Measurements from ENCODE around the gene TENM3.

The TENM3 gene

DNA sequence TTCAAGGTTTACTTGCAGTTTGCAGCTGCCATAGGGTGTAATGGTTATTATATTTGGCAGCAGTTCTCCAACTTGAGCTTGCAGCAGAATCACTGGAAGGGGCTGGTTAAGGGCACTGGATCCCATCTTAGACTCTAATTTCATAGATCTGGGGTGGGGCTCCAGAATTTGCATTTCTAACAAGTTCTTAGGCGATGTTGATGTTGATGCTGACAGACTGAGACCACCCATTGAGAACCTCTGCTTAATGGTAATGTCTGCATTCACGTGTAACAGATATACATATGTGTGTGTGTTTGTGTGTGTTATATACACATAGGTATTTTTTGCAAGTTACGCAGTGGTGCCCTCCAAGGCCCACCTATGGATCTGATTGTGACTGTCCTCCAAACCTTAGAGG is 13.8 kb downstream of the TENM3 start:
- no peak overlapping the region for H3K9ac ChIP-seq (ENCODE audit: low read depth, low read length)
- H3K27me3 ChIP-seq (ENCODE audit: control insufficient read depth, insufficient read depth, low read length), result no peaks in the 10 kb centered on the region
- no peaks in the 10 kb centered on the region for H3K9me3 ChIP-seq (replicated peaks; ENCODE audit: low read length)
- no peak overlapping the region for H3K4me3 ChIP-seq (ENCODE audit: low read length)
- H3K4me2 ChIP-seq (ENCODE audit: low read length), result no peak overlapping the region
- H3K4me1 ChIP-seq (ENCODE audit: control insufficient read depth, insufficient read depth, low read length), result no peaks in the 10 kb centered on the region
- no peaks in the 10 kb centered on the region for H3K36me3 ChIP-seq (ENCODE audit: insufficient read depth, low read length)

DNA sequence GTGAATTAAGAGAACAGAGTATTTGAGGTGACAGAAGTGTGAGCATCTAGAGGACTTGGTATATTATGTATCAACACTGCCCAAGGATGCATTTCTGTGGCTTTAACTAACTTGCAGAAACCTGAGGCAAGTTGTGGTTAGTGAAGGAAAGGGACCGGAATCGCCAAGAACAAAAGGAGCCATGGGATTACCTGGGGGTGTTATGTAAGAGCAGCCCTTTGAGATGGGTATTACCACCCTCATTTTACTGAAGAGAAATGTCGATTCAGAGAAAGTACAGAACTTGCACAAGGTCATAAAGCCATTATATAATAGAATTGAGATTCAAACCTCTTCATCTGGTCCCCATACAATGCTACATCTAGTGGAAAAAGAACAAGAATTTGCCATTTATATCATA is 14.3 kb downstream of the TENM3 start:
- H3K9ac ChIP-seq (ENCODE audit: low read depth, low read length), result no peak overlapping the region
- no peak overlapping the region for H3K4me2 ChIP-seq (ENCODE audit: low read length)
- H3K27me3 ChIP-seq (ENCODE audit: control insufficient read depth, insufficient read depth, low read length), result no peaks in the 10 kb centered on the region
- H3K36me3 ChIP-seq (ENCODE audit: insufficient read depth, low read length), result no peaks in the 10 kb centered on the region
- no peaks in the 10 kb centered on the region for H3K4me1 ChIP-seq (ENCODE audit: control insufficient read depth, insufficient read depth, low read length)
- H3K9me3 ChIP-seq (replicated peaks; ENCODE audit: low read length), result no peaks in the 10 kb centered on the region
- H3K4me3 ChIP-seq (ENCODE audit: low read length), result no peak overlapping the region

GRCh38 chr4:182258441-182259000 is 15.3 kb downstream of the TENM3 start:
- H3K4me2 ChIP-seq (ENCODE audit: low read length), result no peak overlapping the region
- H3K4me1 ChIP-seq (ENCODE audit: control insufficient read depth, insufficient read depth, low read length), result no peaks in the 10 kb centered on the region
- H3K9me3 ChIP-seq (replicated peaks; ENCODE audit: low read length), result no peaks in the 10 kb centered on the region
- H3K9ac ChIP-seq (ENCODE audit: low read depth, low read length), result no peak overlapping the region
- no peaks in the 10 kb centered on the region for H3K36me3 ChIP-seq (ENCODE audit: insufficient read depth, low read length)
- H3K4me3 ChIP-seq (ENCODE audit: low read length), result no peak overlapping the region
- H3K27me3 ChIP-seq (ENCODE audit: control insufficient read depth, insufficient read depth, low read length), result no peaks in the 10 kb centered on the region

GRCh38 chr4:182261651-182262223 is 18.5 kb downstream of the TENM3 start:
- Histone ChIP-seq H3K9me3 (replicated peaks; ENCODE audit: low read length) (no peaks in the 10 kb centered on the region), H3K4me3 (ENCODE audit: low read length) (no peak overlapping the region)

GRCh38 chr4:182263562-182263961 is 20.4 kb downstream of the TENM3 start:
- Histone ChIP-seq H3K4me2 (ENCODE audit: low read length) (no peak overlapping the region), H3K27me3 (ENCODE audit: control insufficient read depth, insufficient read depth, low read length) (no peaks in the 10 kb centered on the region), H3K9me3 (replicated peaks; ENCODE audit: low read length) (no peaks in the 10 kb centered on the region), H3K9ac (ENCODE audit: low read depth, low read length) (no peak overlapping the region), H3K36me3 (ENCODE audit: insufficient read depth, low read length) (no peaks in the 10 kb centered on the region), H3K4me3 (ENCODE audit: low read length) (no peak overlapping the region), H3K4me1 (ENCODE audit: control insufficient read depth, insufficient read depth, low read length) (no peaks in the 10 kb centered on the region)

More at GRCh38 chr4:182261651-182262223, 18.5 kb downstream of the TENM3 start:
- Histone ChIP-seq H3K9ac (ENCODE audit: low read depth, low read length) (no peak overlapping the region), H3K4me1 (ENCODE audit: control insufficient read depth, insufficient read depth, low read length) (no peaks in the 10 kb centered on the region), H3K36me3 (ENCODE audit: insufficient read depth, low read length) (no peaks in the 10 kb centered on the region), H3K4me2 (ENCODE audit: low read length) (no peak overlapping the region), H3K27me3 (ENCODE audit: control insufficient read depth, insufficient read depth, low read length) (no peaks in the 10 kb centered on the region)

- Histone ChIP-seq H3K4me2 (ENCODE audit: low read length) (no peak overlapping the region), H3K4me3 (ENCODE audit: low read length) (no peak overlapping the region), H3K4me1 (ENCODE audit: control insufficient read depth, insufficient read depth, low read length) (peaks cover 3% of the 10 kb centered on the region), H3K27me3 (ENCODE audit: control insufficient read depth, insufficient read depth, low read length) (no peaks in the 10 kb centered on the region), H3K9ac (ENCODE audit: low read depth, low read length) (no peak overlapping the region), H3K9me3 (replicated peaks; ENCODE audit: low read length) (no peaks in the 10 kb centered on the region), H3K36me3 (ENCODE audit: insufficient read depth, low read length) (no peaks in the 10 kb centered on the region)
Measured at GRCh38 chr4:182264139-182264752, 21.0 kb downstream of the TENM3 start.

- no peaks in the 10 kb centered on the region for H3K9me3 ChIP-seq (replicated peaks; ENCODE audit: low read length)
- H3K27me3 ChIP-seq (ENCODE audit: control insufficient read depth, insufficient read depth, low read length), result no peaks in the 10 kb centered on the region
- H3K4me3 ChIP-seq (ENCODE audit: low read length), result no peak overlapping the region
- H3K9ac ChIP-seq (ENCODE audit: low read depth, low read length), result no peak overlapping the region
- H3K36me3 ChIP-seq (ENCODE audit: insufficient read depth, low read length), result no peaks in the 10 kb centered on the region
- peaks cover 6% of the 10 kb centered on the region for H3K4me1 ChIP-seq (ENCODE audit: control insufficient read depth, insufficient read depth, low read length)
- H3K4me2 ChIP-seq (ENCODE audit: low read length), result no peak overlapping the region
Measured at GRCh38 chr4:182265881-182266280, 22.7 kb downstream of the TENM3 start.

GRCh38 chr4:182267048-182267447 is 23.8 kb downstream of the TENM3 start:
- no peak overlapping the region for H3K4me2 ChIP-seq (ENCODE audit: low read length)
- H3K4me1 ChIP-seq (ENCODE audit: control insufficient read depth, insufficient read depth, low read length), result peaks cover 6% of the 10 kb centered on the region
- no peak overlapping the region for H3K9ac ChIP-seq (ENCODE audit: low read depth, low read length)
- no peaks in the 10 kb centered on the region for H3K36me3 ChIP-seq (ENCODE audit: insufficient read depth, low read length)
- no peak overlapping the region for H3K4me3 ChIP-seq (ENCODE audit: low read length)
- H3K27me3 ChIP-seq (ENCODE audit: control insufficient read depth, insufficient read depth, low read length), result no peaks in the 10 kb centered on the region
- H3K9me3 ChIP-seq (replicated peaks; ENCODE audit: low read length), result no peaks in the 10 kb centered on the region

- Histone ChIP-seq H3K4me1 (ENCODE audit: control insufficient read depth, insufficient read depth, low read length) (peaks cover 6% of the 10 kb centered on the region), H3K27me3 (ENCODE audit: control insufficient read depth, insufficient read depth, low read length) (no peaks in the 10 kb centered on the region), H3K4me2 (ENCODE audit: low read length) (peak overlapping the region; percentile 22), H3K9ac (ENCODE audit: low read depth, low read length) (no peak overlapping the region), H3K36me3 (ENCODE audit: insufficient read depth, low read length) (no peaks in the 10 kb centered on the region), H3K4me3 (ENCODE audit: low read length) (no peak overlapping the region), H3K9me3 (replicated peaks; ENCODE audit: low read length) (no peaks in the 10 kb centered on the region)
Measured at GRCh38 chr4:182268966-182269365, 25.8 kb downstream of the TENM3 start.

GRCh38 chr4:182271731-182272130 is 28.5 kb downstream of the TENM3 start:
- Histone ChIP-seq H3K4me2 (ENCODE audit: low read length) (no peak overlapping the region), H3K9me3 (replicated peaks; ENCODE audit: low read length) (no peaks in the 10 kb centered on the region), H3K4me1 (ENCODE audit: control insufficient read depth, insufficient read depth, low read length) (peaks cover 7% of the 10 kb centered on the region), H3K27me3 (ENCODE audit: control insufficient read depth, insufficient read depth, low read length) (no peaks in the 10 kb centered on the region), H3K36me3 (ENCODE audit: insufficient read depth, low read length) (no peaks in the 10 kb centered on the region), H3K4me3 (ENCODE audit: low read length) (no peak overlapping the region), H3K9ac (ENCODE audit: low read depth, low read length) (no peak overlapping the region)

GRCh38 chr4:182272151-182272550 is 28.9 kb downstream of the TENM3 start:
- H3K9ac ChIP-seq (ENCODE audit: low read depth, low read length), result no peak overlapping the region
- no peaks in the 10 kb centered on the region for H3K27me3 ChIP-seq (ENCODE audit: control insufficient read depth, insufficient read depth, low read length)
- no peak overlapping the region for H3K4me2 ChIP-seq (ENCODE audit: low read length)
- H3K9me3 ChIP-seq (replicated peaks; ENCODE audit: low read length), result no peaks in the 10 kb centered on the region
- H3K4me1 ChIP-seq (ENCODE audit: control insufficient read depth, insufficient read depth, low read length), result peaks cover 11% of the 10 kb centered on the region
- no peak overlapping the region for H3K4me3 ChIP-seq (ENCODE audit: low read length)
- H3K36me3 ChIP-seq (ENCODE audit: insufficient read depth, low read length), result no peaks in the 10 kb centered on the region

Measured in skeletal muscle satellite cell (primary cell).